HepG2 (cell line): ENCODE data around the gene LEF1. TPM values are rescaled to one million over a fixed set of nuclear protein-coding genes. Genes with fewer than 3 reads are reported as not detected.

Experiments used
- ATAC-seq: fragments of 200-7000 bp; cut with Tn5 transposase; 3 replicates; pipeline ENCODE4 v1.9.1; 2020; ENCODE audit warnings: mild to moderate bottlenecking, moderate library complexity
- BruUV-seq: library from RNA; stranded (reverse); fragments of 400-500 nt; replicated peaks from 2 replicates; lab custom pipeline; 2021; lab: Mats Ljungman, UMichigan
- CTCF ChIA-PET: fragments of 300-600 bp; formaldehyde crosslinking; extraction: SDS; loops from one replicate; lab custom pipeline; 2021; ENCODE audit warnings: low total read pairs, inconsistent platforms, low intra/inter-chr PET ratio; lab: Yijun Ruan, JAX
- POLR2A ChIA-PET: fragments of 350-600 bp; sonication (Branson Sonifier 250); formaldehyde crosslinking; loops from one replicate; lab custom pipeline; 2020; ENCODE audit warnings: antibody characterized with exemption, inconsistent platforms; lab: Yijun Ruan, JAX
- DNase-seq: peaks from one replicate; pipeline ENCODE4 v3.0.0-alpha.2; 2015; ENCODE audit warnings: low spot score
- FAIRE-seq: peaks from 3 replicates; lab custom pipeline; 2011; peaks lifted over from hg19 to GRCh38; lab: Jason Lieb, UNC
- H2AFZ ChIP-seq: one replicate; pipeline ENCODE4 v1.6.1; 2011; ENCODE audit warnings: low read length, inconsistent platforms
- H3K27ac ChIP-seq: fragments of 300-600 bp; 3 replicates; pipeline ENCODE4 v1.8.0; 2011; ENCODE audit warnings: mixed run types, mild to moderate bottlenecking, mixed read lengths, low read length, inconsistent platforms; ENCODE audit not compliant: insufficient read depth; ENCODE audit errors: extremely low read length
- H3K27me3 ChIP-seq, 2 experiments: fragments of 200-600 bp in 1 of 2; 2 replicates in 1 of 2; 3 replicates in 1 of 2; pipeline versions ENCODE4 v1.6.0 to v1.8.0; 2011; ENCODE audit warnings: low read length in 2 of 2, mild to moderate bottlenecking in 2 of 2, moderate library complexity in 2 of 2, inconsistent platforms in 1 of 2; ENCODE audit not compliant: insufficient read depth in 2 of 2, control insufficient read depth in 1 of 2
- H3K36me3 ChIP-seq, 2 experiments: fragments of 200-600 bp in 1 of 2; replicated peaks in 1 of 2; 2 replicates in 1 of 2; 3 replicates in 1 of 2; pipeline versions ENCODE4 v1.5.1 to v1.8.0; 2011; ENCODE audit warnings: low read length in 2 of 2, inconsistent platforms in 1 of 2; ENCODE audit not compliant: insufficient read depth in 2 of 2, control insufficient read depth in 1 of 2
- H3K4me1 ChIP-seq: 2 replicates; pipeline ENCODE4 v1.5.1; 2012; ENCODE audit warnings: low read length, inconsistent platforms; ENCODE audit not compliant: insufficient read depth
- H3K4me2 ChIP-seq: 2 replicates; pipeline ENCODE4 v1.6.0; 2011; ENCODE audit warnings: low read depth, low read length, inconsistent platforms
- H3K4me3 ChIP-seq, 3 experiments: fragments of 200-600 bp in 1 of 3; sonication (generic), shearing (Covaris generic) in 1 of 3; replicated peaks in 1 of 3; 2 replicates each; pipeline ENCODE4 v1.5.1; 2011 to 2016; ENCODE audit warnings: low read length in 3 of 3, inconsistent platforms in 2 of 3, low read depth in 2 of 3, mild to moderate bottlenecking in 2 of 3, control low read depth in 1 of 3, mixed read lengths in 1 of 3; ENCODE audit not compliant: insufficient read depth in 1 of 3
- H3K79me2 ChIP-seq: one replicate; pipeline ENCODE4 v1.6.1; 2011; ENCODE audit warnings: low read length, inconsistent platforms; ENCODE audit not compliant: insufficient read depth
- H3K9ac ChIP-seq: 2 replicates; pipeline ENCODE4 v1.6.0; 2011; ENCODE audit warnings: mild to moderate bottlenecking, low read depth, low read length, inconsistent platforms; ENCODE audit not compliant: insufficient read depth
- H3K9me3 ChIP-seq: 2 replicates; pipeline ENCODE4 v1.5.1; 2012; ENCODE audit warnings: mild to moderate bottlenecking, low read length
- H4K20me1 ChIP-seq: 2 replicates; pipeline ENCODE4 v1.6.0; 2011; ENCODE audit warnings: inconsistent platforms, mild to moderate bottlenecking, low read length, moderate library complexity; ENCODE audit not compliant: insufficient read depth
- ETV5 ChIP-seq: IDR thresholded peaks from 2 replicates; pipeline ENCODE4 v1.6.1; 2018; ENCODE audit warnings: missing biosample characterization, missing genetic modification reagents, inconsistent platforms, borderline replicate concordance
- HMGXB3 ChIP-seq: sonication (generic); formaldehyde crosslinking; IDR thresholded peaks from 2 replicates; pipeline ENCODE4 v1.4.0; 2020; ENCODE audit warnings: missing genetic modification reagents, borderline replicate concordance
- KAT8 ChIP-seq: IDR thresholded peaks from 2 replicates; pipeline ENCODE4 v1.6.1; 2016; ENCODE audit warnings: missing genetic modification reagents, missing compliant biosample characterization
- MAFK ChIP-seq, 2 experiments: IDR thresholded peaks in 1 of 2; conservative IDR thresholded peaks in 1 of 2; 2 replicates each; pipeline ENCODE4 v1.6.1; 2011; ENCODE audit warnings: improper control_type of control experiment in 2 of 2, low read length in 2 of 2
- MATR3 ChIP-seq: sonication (generic); formaldehyde crosslinking; IDR thresholded peaks from 2 replicates; pipeline ENCODE4 v1.4.0; 2020; ENCODE audit warnings: missing genetic modification reagents
- NR2C2 ChIP-seq: sonication (generic); formaldehyde crosslinking; IDR thresholded peaks from 2 replicates; pipeline ENCODE4 v1.4.0; 2020; ENCODE audit warnings: missing genetic modification reagents, mild to moderate bottlenecking, moderate library complexity, borderline replicate concordance
- RFX1 ChIP-seq: fragments of 450-650 bp; IDR thresholded peaks from 2 replicates; pipeline ENCODE4 v1.6.1; 2017
- XRCC5 ChIP-seq: fragments of 200-400 bp; formaldehyde crosslinking; optimal IDR thresholded peaks from 2 replicates; pipeline ENCODE3; 2017; ENCODE audit warnings: mild to moderate bottlenecking, low read length
- ZEB1 ChIP-seq: IDR thresholded peaks from 2 replicates; pipeline ENCODE4 v1.6.1; 2012; ENCODE audit warnings: mild to moderate bottlenecking, low read depth, inconsistent platforms; ENCODE audit not compliant: insufficient replicate concordance
- ZKSCAN5 ChIP-seq: sonication (generic); formaldehyde crosslinking; IDR thresholded peaks from 2 replicates; pipeline ENCODE4 v1.5.1; 2020; ENCODE audit warnings: mild to moderate bottlenecking, missing genetic modification reagents
- ZNF557 ChIP-seq: sonication (generic); formaldehyde crosslinking; IDR thresholded peaks from 2 replicates; pipeline ENCODE4 v1.4.0; 2020; ENCODE audit warnings: missing genetic modification reagents
- ZNF879 ChIP-seq: sonication (generic); formaldehyde crosslinking; IDR thresholded peaks from 2 replicates; pipeline ENCODE4 v1.8.1; 2023; ENCODE audit warnings: missing genetic modification reagents
- WGBS: methylation state at CpG from one replicate; pipeline ENCODE4 v1.1.6; 2017; ENCODE audit warnings: low lambda C conversion rate; 5-methylcytosine and 5-hydroxymethylcytosine counted together
- in situ Hi-C: cut with HindIII; loops from 2 replicates; pipeline ENCODE4 v1.10.0; 2017; ENCODE audit warnings: low pct_unique_long_range_greater_than_20kb; ENCODE audit not compliant: extremely low pct_ligation_motif_present
- intact Hi-C: fragments of 100-400 bp; cut with micrococcal nuclease; formaldehyde crosslinking; loops from one replicate; pipeline ENCODE4 v1.10.0; 2022; ENCODE audit not compliant: unreplicated experiment
- polyA plus RNA-seq, 8 experiments: library from polyadenylated mRNA; depleted of rRNA in 3 of 8; stranded (reverse) in 7 of 8; unstranded in 1 of 8; fragments of >200 nt; fragmentation: Illumina TruSeq in 4 of 8; extraction: Trizol in 4 of 8; gene quantifications; 2 replicates each; pipeline versions ENCODE4 v1.2.1 to v1.2.3, GENCODE V29; 2011 to 2016; ENCODE audit warnings: low read depth in 4 of 8, missing spikeins in 1 of 8, mixed read lengths in 1 of 8; ENCODE audit not compliant: insufficient read depth in 1 of 8
- total RNA-seq, 5 experiments: library from RNA; depleted of rRNA; stranded (reverse); fragments of >200 nt; fragmentation: Illumina TruSeq; extraction: Trizol; gene quantifications; 2 replicates each; pipeline ENCODE4 v1.2.3, GENCODE V29; 2016; ENCODE audit warnings: low read depth in 1 of 5

Gene LEF1
- total and polyA plus RNA-seq, 2 of the 13 experiments (the other 11 are each of a cell fraction or from before 2014, with no cell fraction given), result 0.22 to 0.29 TPM

DNA sequence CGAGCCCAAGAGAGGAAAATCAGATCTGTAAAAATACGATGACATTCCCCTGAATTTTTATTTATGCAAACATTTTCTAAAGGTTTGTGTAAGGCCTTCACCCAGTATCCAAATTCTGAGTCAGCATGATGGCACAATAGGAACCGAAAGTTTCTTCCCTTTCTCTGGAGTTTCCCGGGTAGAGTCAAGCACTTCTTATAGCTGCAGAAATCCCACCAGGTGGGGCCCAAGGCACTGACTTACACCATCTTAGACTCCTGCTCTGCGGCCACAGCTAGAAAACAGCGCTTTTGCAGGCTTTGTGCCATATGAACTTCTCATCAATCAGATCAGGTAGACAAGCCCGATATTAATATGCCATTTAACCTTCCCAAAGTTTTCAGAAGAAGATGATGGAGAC lies 13.4 kb downstream of the LEF1 start:
- DNase-seq (no peak), FAIRE-seq (no peak), ATAC-seq (peak; percentile 23; the same call in 1 of the 3 replicates)
- no peaks in the 10 kb centered on the region for H3K4me1 ChIP-seq
- no peak overlapping the region for H3K4me3 ChIP-seq
- no peak overlapping the region for H3K27ac ChIP-seq
- H3K79me2 ChIP-seq, result no peaks in the 10 kb centered on the region
- TF ChIP-seq ZNF879 (CRISPR knock-in tag), result no peak
- TF ChIP-seq HMGXB3 (CRISPR knock-in tag), result no peak
- TF ChIP-seq XRCC5, result no peak
- TF ChIP-seq ZEB1, result no peak
- no peak for TF ChIP-seq MAFK (conservative IDR thresholded peaks at IDR 0.05 in 1 of 2, IDR thresholded peaks at IDR 0.05 in 1 of 2; ENCODE audit: low read length in 2 of 2)
- no peak for TF ChIP-seq ZKSCAN5 (CRISPR knock-in tag)
- TF ChIP-seq ZNF557 (CRISPR knock-in tag), result no peak
- no peak for TF ChIP-seq MATR3 (CRISPR knock-in tag)
- TF ChIP-seq KAT8 (CRISPR knock-in tag), result no peak
- no peak for TF ChIP-seq ETV5
- TF ChIP-seq RFX1, result no peak
- TF ChIP-seq NR2C2 (CRISPR knock-in tag), result no peak
- no peak overlapping the region for H2AFZ ChIP-seq
- ChIA-PET CTCF (no interaction called here), POLR2A (no interaction called here)
- H3K36me3 ChIP-seq, result no peaks in the 10 kb centered on the region
- H3K4me2 ChIP-seq, result no peak overlapping the region
- no TSS peak for BruUV-seq
- intact Hi-C loops, result loop anchor here (1.0 kb wide), 1 partner anchor 417 kb away; no protein-coding TSS in a partner anchor
- no peaks in the 10 kb centered on the region for H3K9me3 ChIP-seq
- no peaks in the 10 kb centered on the region for H4K20me1 ChIP-seq
- H3K9ac ChIP-seq, result no peak overlapping the region
- no peaks in the 10 kb centered on the region for H3K27me3 ChIP-seq
- WGBS, result 45% methylated on average over 7 of the region's 7 CpGs
- in situ Hi-C loops, result no loop called here
